ENCODE data around the gene SLC44A5.
"Not testable (repeated sequence)": the region's sequence is repeated elsewhere in the genome, so short reads cannot be mapped to it uniquely, and the experiment has no call there.

The SLC44A5 gene

GRCh38 chr1:75354267-75354666 is 256.6 kb downstream of the SLC44A5 start:
- not testable (repeated sequence) for DNase-seq

- DNase-seq = no peak
These were observed 257.9 kb downstream of the SLC44A5 start for GRCh38 chr1:75353051-75353450.

GRCh38 chr1:75345538-75346292 is 265.2 kb downstream of the SLC44A5 start:
- no peak for DNase-seq

- peak in 1 of 2 experiments; percentile 7 for DNase-seq
These were observed 268.1 kb downstream of the SLC44A5 start for GRCh38 chr1:75342786-75343185.

- no peak for DNase-seq
These were observed 269.4 kb downstream of the SLC44A5 start for GRCh38 chr1:75341537-75341936.

GRCh38 chr1:75338616-75339483 is 272.1 kb downstream of the SLC44A5 start:
- peak in 1 of 2 experiments; percentile 22 for DNase-seq

- no peak for DNase-seq
These were observed 276.0 kb downstream of the SLC44A5 start for GRCh38 chr1:75334876-75335389.

GRCh38 chr1:75330624-75331023 is 280.3 kb downstream of the SLC44A5 start:
- DNase-seq = no peak

- DNase-seq = no peak
These were observed 282.2 kb downstream of the SLC44A5 start for GRCh38 chr1:75328691-75329090.

GRCh38 chr1:75327395-75327794 is 283.5 kb downstream of the SLC44A5 start:
- no peak for DNase-seq

- no peak for DNase-seq
These were observed 292.9 kb downstream of the SLC44A5 start for GRCh38 chr1:75317976-75318375.

- no peak for DNase-seq
These were observed 294.7 kb downstream of the SLC44A5 start for GRCh38 chr1:75316230-75316629.

GRCh38 chr1:75312620-75313019 is 298.3 kb downstream of the SLC44A5 start:
- DNase-seq = no peak

GRCh38 chr1:75310067-75310466 is 300.8 kb downstream of the SLC44A5 start:
- DNase-seq = no peak

- no peak for DNase-seq
These were observed 302.5 kb downstream of the SLC44A5 start for GRCh38 chr1:75308365-75308764.

GRCh38 chr1:75305061-75305460 is 305.9 kb downstream of the SLC44A5 start:
- no peak for DNase-seq

- DNase-seq = peak; percentile 49 to 60
These were observed 317.6 kb downstream of the SLC44A5 start for GRCh38 chr1:75293270-75293669.

GRCh38 chr1:75292013-75292412 is 318.9 kb downstream of the SLC44A5 start:
- no peak for DNase-seq

- DNase-seq = no peak
These were observed 334.5 kb downstream of the SLC44A5 start for GRCh38 chr1:75276385-75276784.

GRCh38 chr1:75275631-75276030 is 335.3 kb downstream of the SLC44A5 start:
- DNase-seq = no peak

- no peak for DNase-seq
These were observed 335.9 kb downstream of the SLC44A5 start for GRCh38 chr1:75274920-75275506.

GRCh38 chr1:75273110-75273509 is 337.8 kb downstream of the SLC44A5 start:
- DNase-seq = no peak

GRCh38 chr1:75265792-75266191 is 345.1 kb downstream of the SLC44A5 start:
- no peak for DNase-seq

Measured in NCI-H187 (cell line).